Stimulated activated naive CD8-positive, alpha-beta T cell treated with anti-CD3 and anti-CD28 coated beads, Interleukin-15, amount 100 ng/mL, for 72 hours (primary cell): Measurements from ENCODE around the gene PGRMC1.
"Not testable (repeated sequence)": the region's sequence is repeated elsewhere in the genome, so short reads cannot be mapped to it uniquely, and the experiment has no call there.

Experiments used
- ATAC-seq: fragments of 150-1000 bp; cut with Tn5 transposase; 2 replicates; pipeline ENCODE4 v1.10.0; 2021; ENCODE audit warnings: mild to moderate bottlenecking, moderate library complexity
- DNase-seq, 2 donors: peaks; one replicate each; pipeline ENCODE4 v3.0.0; 2021 to 2022
- H3K27ac Mint-ChIP-seq, 2 donors: one replicate each; pipeline ENCODE4 v1.8.0; 2022; ENCODE audit warnings: mild to moderate bottlenecking in 2 of 2, mixed read lengths in 2 of 2, moderate library complexity in 2 of 2
- H3K27me3 Mint-ChIP-seq: one replicate; pipeline ENCODE4 v1.8.0; 2022; ENCODE audit warnings: mixed read lengths
- H3K4me1 Mint-ChIP-seq: one replicate; pipeline ENCODE4 v1.8.0; 2022; ENCODE audit warnings: mild to moderate bottlenecking, mixed read lengths
- H3K4me3 Mint-ChIP-seq, 2 donors: one replicate each; pipeline ENCODE4 v1.8.0; 2022; ENCODE audit warnings: mild to moderate bottlenecking in 2 of 2, mixed read lengths in 2 of 2, moderate library complexity in 1 of 2
- H3K9me3 Mint-ChIP-seq, 2 donors: one replicate each; pipeline ENCODE4 v1.8.0; 2022; ENCODE audit warnings: mixed read lengths in 2 of 2

Gene PGRMC1

GRCh38 chrX:119267115-119267514, 31.0 kb downstream of the PGRMC1 start:
- not testable (repeated sequence) for H3K4me3 Mint-ChIP-seq, ATAC-seq, DNase-seq, H3K27ac Mint-ChIP-seq, H3K9me3 Mint-ChIP-seq, H3K4me1 Mint-ChIP-seq
- peaks cover 10% of the 10 kb centered on the region for H3K27me3 Mint-ChIP-seq

- DNase-seq (no peak), ATAC-seq (no peak)
- H3K4me1 Mint-ChIP-seq: peaks cover 11% of the 10 kb centered on the region
- H3K9me3 Mint-ChIP-seq: no peaks in the 10 kb centered on the region
- H3K4me3 Mint-ChIP-seq: peak overlapping the region in 1 of 2 donors; percentile 75
- no peak overlapping the region for H3K27ac Mint-ChIP-seq
- peaks cover 26% of the 10 kb centered on the region for H3K27me3 Mint-ChIP-seq
Measured at GRCh38 chrX:119272882-119273419, 36.9 kb downstream of the PGRMC1 start.

- peak overlapping the region; percentile 69 to 75 for H3K4me3 Mint-ChIP-seq
- H3K27ac Mint-ChIP-seq: no peak overlapping the region
- no peaks in the 10 kb centered on the region for H3K9me3 Mint-ChIP-seq
- H3K27me3 Mint-ChIP-seq: peaks cover 22% of the 10 kb centered on the region
- ATAC-seq (peak; percentile 89), DNase-seq (peak; percentile 46 to 50)
- peaks cover 11% of the 10 kb centered on the region for H3K4me1 Mint-ChIP-seq
Measured at GRCh38 chrX:119273420-119274192, 37.5 kb downstream of the PGRMC1 start.

- peaks cover 21% of the 10 kb centered on the region for H3K27me3 Mint-ChIP-seq
Measured at GRCh38 chrX:119282347-119282746, 46.3 kb downstream of the PGRMC1 start.

GRCh38 chrX:119288890-119289393, 52.9 kb downstream of the PGRMC1 start:
- H3K4me3 Mint-ChIP-seq: no peak overlapping the region
- no peak overlapping the region for H3K27ac Mint-ChIP-seq
- ATAC-seq (no peak), DNase-seq (no peak)
- H3K4me1 Mint-ChIP-seq: no peaks in the 10 kb centered on the region
- no peaks in the 10 kb centered on the region for H3K9me3 Mint-ChIP-seq
- peaks cover 7% of the 10 kb centered on the region for H3K27me3 Mint-ChIP-seq

More at GRCh38 chrX:119282347-119282746, 46.3 kb downstream of the PGRMC1 start:
- not testable (repeated sequence) for ATAC-seq, DNase-seq, H3K27ac Mint-ChIP-seq, H3K4me3 Mint-ChIP-seq, H3K9me3 Mint-ChIP-seq, H3K4me1 Mint-ChIP-seq

- ATAC-seq (no peak), DNase-seq (no peak)
- no peak overlapping the region for H3K27ac Mint-ChIP-seq
- no peaks in the 10 kb centered on the region for H3K4me1 Mint-ChIP-seq
- H3K9me3 Mint-ChIP-seq: no peaks in the 10 kb centered on the region
- no peaks in the 10 kb centered on the region for H3K27me3 Mint-ChIP-seq
- no peak overlapping the region for H3K4me3 Mint-ChIP-seq
Measured at GRCh38 chrX:119290476-119290875, 54.4 kb downstream of the PGRMC1 start.

- not testable (repeated sequence) for H3K4me3 Mint-ChIP-seq, H3K27ac Mint-ChIP-seq, H3K27me3 Mint-ChIP-seq, H3K4me1 Mint-ChIP-seq, H3K9me3 Mint-ChIP-seq, DNase-seq, ATAC-seq
Measured at GRCh38 chrX:119291246-119291645, 55.2 kb downstream of the PGRMC1 start.

- no peak overlapping the region for H3K27ac Mint-ChIP-seq
- DNase-seq (no peak), ATAC-seq (no peak)
- H3K4me3 Mint-ChIP-seq: no peak overlapping the region
- H3K4me1 Mint-ChIP-seq: no peaks in the 10 kb centered on the region
- no peaks in the 10 kb centered on the region for H3K27me3 Mint-ChIP-seq
- H3K9me3 Mint-ChIP-seq: no peaks in the 10 kb centered on the region
Measured at GRCh38 chrX:119292445-119292844, 56.4 kb downstream of the PGRMC1 start.
